OCI-LY3 (cell line): ENCODE results near the gene PPP1R14D.

Source experiments
- H2AFZ ChIP-seq: fragments of 200-600, 300-600 bp; shearing (Covaris generic); 2 replicates; pipeline ENCODE4 v1.6.0; 2014; ENCODE audit warnings: antibody characterized with exemption, low read depth, low read length
- H3K27ac ChIP-seq: fragments of 200-600, 300-600 bp; sonication (generic); 2 replicates; pipeline ENCODE4 v1.5.1; 2014; ENCODE audit warnings: mild to moderate bottlenecking, low read length, moderate library complexity, mixed read lengths
- H3K27me3 ChIP-seq: fragments of 200-600, 300-600 bp; sonication (generic); 2 replicates; pipeline ENCODE4 v1.6.1; 2014; ENCODE audit warnings: low read depth, low read length, mixed read lengths
- H3K36me3 ChIP-seq: fragments of 200-600, 300-600 bp; sonication (generic); replicated peaks from 2 replicates; pipeline ENCODE3; 2014; ENCODE audit warnings: low read depth, low read length, mixed read lengths
- H3K4me1 ChIP-seq: fragments of 300-600, 200-600 bp; sonication (generic); 2 replicates; pipeline ENCODE4 v1.6.1; 2014; ENCODE audit warnings: low read length, mixed read lengths
- H3K4me2 ChIP-seq: fragments of 200-600, 300-600 bp; sonication (generic); 2 replicates; pipeline ENCODE4 v1.6.1; 2014; ENCODE audit warnings: low read length, mixed read lengths
- H3K4me3 ChIP-seq: fragments of 300-600, 200-600 bp; sonication (generic); 2 replicates; pipeline ENCODE4 v1.5.1; 2014; ENCODE audit warnings: antibody characterized with exemption, mild to moderate bottlenecking, low read length, moderate library complexity
- H3K79me2 ChIP-seq: fragments of 300-600, 200-600 bp; shearing (Covaris generic); 2 replicates; pipeline ENCODE4 v1.6.1; 2014; ENCODE audit warnings: mild to moderate bottlenecking, low read length, mixed read lengths
- H3K9ac ChIP-seq: fragments of 300-600, 200-600 bp; shearing (Covaris generic); 2 replicates; pipeline ENCODE4 v1.6.0; 2014; ENCODE audit warnings: mild to moderate bottlenecking, low read length, moderate library complexity
- H3K9me3 ChIP-seq: fragments of 200-600, 300-600 bp; shearing (Covaris generic); 2 replicates; pipeline ENCODE4 v1.6.1; 2014; ENCODE audit warnings: low read length, mixed read lengths; ENCODE audit not compliant: insufficient read depth
- H4K20me1 ChIP-seq: fragments of 200-600, 300-600 bp; sonication (generic); 2 replicates; pipeline ENCODE4 v1.6.1; 2016; ENCODE audit warnings: low read length, mixed read lengths; ENCODE audit not compliant: insufficient read depth
- EZH2phosphoT487 ChIP-seq: fragments of 200-600 bp; shearing (Covaris generic); IDR thresholded peaks from 2 replicates; pipeline ENCODE4 v1.6.1; 2018; ENCODE audit warnings: antibody characterized with exemption, mixed run types, low read depth
- TF ChIP-seq, protein P1 (sequence below): fragments of 200-600, 300-600 bp; sonication (generic); IDR thresholded peaks from 2 replicates; pipeline ENCODE4 v1.5.1; 2014; ENCODE audit warnings: antibody characterized with exemption, low read length, low read depth

Gene PPP1R14D

GRCh38 chr15:40815042-40815698, 13.3 kb downstream of the PPP1R14D start:
- TF ChIP-seq EZH2phosphoT487: no peak
- TF ChIP-seq, protein P1, sequence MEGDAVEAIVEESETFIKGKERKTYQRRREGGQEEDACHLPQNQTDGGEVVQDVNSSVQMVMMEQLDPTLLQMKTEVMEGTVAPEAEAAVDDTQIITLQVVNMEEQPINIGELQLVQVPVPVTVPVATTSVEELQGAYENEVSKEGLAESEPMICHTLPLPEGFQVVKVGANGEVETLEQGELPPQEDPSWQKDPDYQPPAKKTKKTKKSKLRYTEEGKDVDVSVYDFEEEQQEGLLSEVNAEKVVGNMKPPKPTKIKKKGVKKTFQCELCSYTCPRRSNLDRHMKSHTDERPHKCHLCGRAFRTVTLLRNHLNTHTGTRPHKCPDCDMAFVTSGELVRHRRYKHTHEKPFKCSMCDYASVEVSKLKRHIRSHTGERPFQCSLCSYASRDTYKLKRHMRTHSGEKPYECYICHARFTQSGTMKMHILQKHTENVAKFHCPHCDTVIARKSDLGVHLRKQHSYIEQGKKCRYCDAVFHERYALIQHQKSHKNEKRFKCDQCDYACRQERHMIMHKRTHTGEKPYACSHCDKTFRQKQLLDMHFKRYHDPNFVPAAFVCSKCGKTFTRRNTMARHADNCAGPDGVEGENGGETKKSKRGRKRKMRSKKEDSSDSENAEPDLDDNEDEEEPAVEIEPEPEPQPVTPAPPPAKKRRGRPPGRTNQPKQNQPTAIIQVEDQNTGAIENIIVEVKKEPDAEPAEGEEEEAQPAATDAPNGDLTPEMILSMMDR: no peak
- no peaks in the 10 kb centered on the region for H3K36me3 ChIP-seq
- H3K9me3 ChIP-seq: no peaks in the 10 kb centered on the region
- no peak overlapping the region for H3K4me2 ChIP-seq
- no peaks in the 10 kb centered on the region for H3K27me3 ChIP-seq
- no peaks in the 10 kb centered on the region for H4K20me1 ChIP-seq
- H3K4me1 ChIP-seq: no peaks in the 10 kb centered on the region
- no peak overlapping the region for H3K4me3 ChIP-seq
- H2AFZ ChIP-seq: no peak overlapping the region
- H3K79me2 ChIP-seq: no peaks in the 10 kb centered on the region
- no peak overlapping the region for H3K9ac ChIP-seq
- no peak overlapping the region for H3K27ac ChIP-seq

- H3K4me2 ChIP-seq: no peak overlapping the region
- no peaks in the 10 kb centered on the region for H3K9me3 ChIP-seq
- H3K4me3 ChIP-seq: no peak overlapping the region
- H3K36me3 ChIP-seq: no peaks in the 10 kb centered on the region
- no peaks in the 10 kb centered on the region for H3K27me3 ChIP-seq
- H3K4me1 ChIP-seq: peaks cover 10% of the 10 kb centered on the region
- no peak overlapping the region for H3K9ac ChIP-seq
- H3K27ac ChIP-seq: no peak overlapping the region
- no peaks in the 10 kb centered on the region for H4K20me1 ChIP-seq
- TF ChIP-seq EZH2phosphoT487: no peak
- TF ChIP-seq, protein P1: no peak
- no peak overlapping the region for H2AFZ ChIP-seq
- no peaks in the 10 kb centered on the region for H3K79me2 ChIP-seq
Measured at GRCh38 chr15:40812721-40813425, 15.6 kb downstream of the PPP1R14D start.

GRCh38 chr15:40808861-40809450, 19.6 kb downstream of the PPP1R14D start:
- H4K20me1 ChIP-seq: no peaks in the 10 kb centered on the region
- H3K79me2 ChIP-seq: peaks cover 10% of the 10 kb centered on the region
- no peak overlapping the region for H2AFZ ChIP-seq
- no peak overlapping the region for H3K4me2 ChIP-seq
- H3K36me3 ChIP-seq: no peaks in the 10 kb centered on the region
- TF ChIP-seq, protein P1: no peak
- TF ChIP-seq EZH2phosphoT487: no peak
- H3K27me3 ChIP-seq: no peaks in the 10 kb centered on the region
- no peaks in the 10 kb centered on the region for H3K9me3 ChIP-seq
- no peak overlapping the region for H3K27ac ChIP-seq
- H3K4me3 ChIP-seq: no peak overlapping the region
- no peak overlapping the region for H3K9ac ChIP-seq
- peaks cover 12% of the 10 kb centered on the region for H3K4me1 ChIP-seq

GRCh38 chr15:40807888-40808461, 20.5 kb downstream of the PPP1R14D start:
- Histone ChIP-seq H3K79me2 (peaks cover 10% of the 10 kb centered on the region), H4K20me1 (no peaks in the 10 kb centered on the region), H2AFZ (peak overlapping the region; percentile 48), H3K27me3 (no peaks in the 10 kb centered on the region), H3K27ac (no peak overlapping the region), H3K4me2 (peak overlapping the region; percentile 86), H3K4me3 (peak overlapping the region; percentile 83), H3K4me1 (peaks cover 12% of the 10 kb centered on the region), H3K9me3 (no peaks in the 10 kb centered on the region), H3K9ac (peak overlapping the region; percentile 62), H3K36me3 (no peaks in the 10 kb centered on the region)
- no peak for TF ChIP-seq EZH2phosphoT487
- TF ChIP-seq, protein P1: no peak
